IMR-90 (cell line): ENCODE results near the gene DOCK2. TPM values are rescaled to one million over a fixed set of nuclear protein-coding genes. Genes with fewer than 3 reads are reported as not detected.

Source experiments
- ATAC-seq: fragments of 200-7000 bp; cut with Tn5 transposase; 2 replicates; pipeline ENCODE4 v1.9.1; 2020; ENCODE audit warnings: low read depth, mild to moderate bottlenecking, moderate library complexity
- BruUV-seq: library from RNA; stranded (reverse); fragments of 400-500 nt; replicated peaks from 2 replicates; lab custom pipeline; 2021; lab: Mats Ljungman, UMichigan
- CTCF ChIA-PET: fragments of 300-600 bp; formaldehyde crosslinking; extraction: SDS; loops from one replicate; lab custom pipeline; 2021; ENCODE audit warnings: antibody characterized with exemption; lab: Yijun Ruan, JAX
- POLR2A ChIA-PET: fragments of 300-600 bp; sonication (Branson Sonifier 250); formaldehyde crosslinking; loops from one replicate; lab custom pipeline; 2022; ENCODE audit warnings: antibody characterized with exemption; ENCODE audit not compliant: unreplicated experiment; lab: Charles Lee
- DNase-seq: peaks from one replicate; pipeline ENCODE4 v3.0.0; 2013
- H2AFZ ChIP-seq: replicated peaks from 2 replicates; pipeline ENCODE3; 2013; ENCODE audit warnings: low read length, mild to moderate bottlenecking; ENCODE audit not compliant: poor library complexity
- H2AK5ac ChIP-seq: 2 replicates; pipeline ENCODE4 v1.6.1; 2013; ENCODE audit warnings: low read depth, low read length, inconsistent platforms
- H2AK9ac ChIP-seq: replicated peaks from 2 replicates; pipeline ENCODE3; 2013; ENCODE audit warnings: mild to moderate bottlenecking, low read depth, low read length, moderate library complexity; ENCODE audit not compliant: poor library complexity
- H2BK120ac ChIP-seq: 2 replicates; pipeline ENCODE4 v1.6.1; 2013; ENCODE audit warnings: low read depth, low read length, inconsistent platforms
- H2BK15ac ChIP-seq: 3 replicates; pipeline ENCODE4 v1.6.1; 2013; ENCODE audit warnings: low read depth, low read length, inconsistent platforms
- H2BK20ac ChIP-seq: 2 replicates; pipeline ENCODE4 v1.6.1; 2013; ENCODE audit warnings: low read depth, mild to moderate bottlenecking, inconsistent platforms, low read length, moderate library complexity
- H2BK5ac ChIP-seq: 2 replicates; pipeline ENCODE4 v1.6.1; 2013; ENCODE audit warnings: mild to moderate bottlenecking, low read depth, low read length, inconsistent platforms; ENCODE audit not compliant: poor library complexity, severe bottlenecking
- H3K14ac ChIP-seq: replicated peaks from 2 replicates; pipeline ENCODE4 v1.6.1; 2013; ENCODE audit warnings: low read depth, low read length, inconsistent platforms
- H3K18ac ChIP-seq: 2 replicates; pipeline ENCODE4 v1.6.1; 2013; ENCODE audit warnings: low read depth, low read length, control low read depth
- H3K23ac ChIP-seq: 2 replicates; pipeline ENCODE4 v1.6.1; 2013; ENCODE audit warnings: low read depth, low read length, inconsistent platforms
- H3K27ac ChIP-seq: 2 replicates; pipeline ENCODE4 v1.5.1; 2013; ENCODE audit warnings: mild to moderate bottlenecking, control low read depth, low read length; ENCODE audit not compliant: insufficient read depth
- H3K27me3 ChIP-seq: 2 replicates; pipeline ENCODE4 v1.6.1; 2013; ENCODE audit warnings: low read length; ENCODE audit not compliant: control insufficient read depth, insufficient read depth
- H3K36me3 ChIP-seq: 2 replicates; pipeline ENCODE4 v1.6.1; 2013; ENCODE audit warnings: low read length, mixed read lengths; ENCODE audit not compliant: control insufficient read depth, insufficient read depth
- H3K4ac ChIP-seq: 2 replicates; pipeline ENCODE4 v1.6.1; 2013; ENCODE audit warnings: low read depth, low read length, inconsistent platforms
- H3K4me1 ChIP-seq: 2 replicates; pipeline ENCODE4 v1.6.1; 2013; ENCODE audit warnings: low read length, mixed read lengths; ENCODE audit not compliant: control insufficient read depth, insufficient read depth
- H3K4me2 ChIP-seq: 2 replicates; pipeline ENCODE4 v1.6.1; 2013; ENCODE audit warnings: low read depth, mild to moderate bottlenecking, control low read depth, low read length, moderate library complexity
- H3K4me3 ChIP-seq: 2 replicates; pipeline ENCODE4 v1.5.1; 2013; ENCODE audit warnings: low read depth, mild to moderate bottlenecking, control low read depth, low read length, moderate library complexity; ENCODE audit not compliant: insufficient read depth
- H3K56ac ChIP-seq: 2 replicates; pipeline ENCODE4 v1.6.1; 2013; ENCODE audit warnings: low read length, inconsistent platforms; ENCODE audit not compliant: insufficient read depth; ENCODE audit errors: extremely low read depth
- H3K79me1 ChIP-seq, 2 experiments: 2 replicates each; pipeline ENCODE4 v1.6.1; 2013; ENCODE audit warnings: low read length in 2 of 2, inconsistent platforms in 1 of 2, low read depth in 1 of 2
- H3K9ac ChIP-seq: 2 replicates; pipeline ENCODE4 v1.6.1; 2013; ENCODE audit warnings: low read depth, low read length, control low read depth
- H3K9me1 ChIP-seq: 2 replicates; pipeline ENCODE4 v1.6.1; 2013; ENCODE audit warnings: low read length, inconsistent platforms; ENCODE audit not compliant: insufficient read depth
- H3K9me3 ChIP-seq: 2 replicates; pipeline ENCODE4 v1.6.1; 2013; ENCODE audit warnings: low read length; ENCODE audit not compliant: control insufficient read depth, insufficient read depth
- H4K20me1 ChIP-seq: 2 replicates; pipeline ENCODE4 v1.6.1; 2013; ENCODE audit warnings: low read length, inconsistent platforms; ENCODE audit not compliant: insufficient read depth
- H4K5ac ChIP-seq: 2 replicates; pipeline ENCODE4 v1.6.1; 2013; ENCODE audit warnings: mild to moderate bottlenecking, low read depth, low read length, control low read depth
- H4K8ac ChIP-seq, 2 experiments: 2 replicates each; pipeline ENCODE4 v1.6.1; 2013; ENCODE audit warnings: low read depth in 2 of 2, low read length in 2 of 2, control low read depth in 1 of 2, inconsistent platforms in 1 of 2
- H4K91ac ChIP-seq: 2 replicates; pipeline ENCODE4 v1.6.1; 2013; ENCODE audit warnings: low read depth, low read length, inconsistent platforms; ENCODE audit not compliant: insufficient read depth
- CEBPB ChIP-seq: IDR thresholded peaks from 2 replicates; pipeline ENCODE4 v1.6.1; 2012; ENCODE audit warnings: low read depth, low read length, improper control_type of control experiment
- FOS ChIP-seq: fragments of 150-350 bp; IDR thresholded peaks from 2 replicates; pipeline ENCODE4 v1.6.1; 2016; ENCODE audit warnings: low read depth, low read length
- MAFK ChIP-seq: IDR thresholded peaks from 2 replicates; pipeline ENCODE4 v1.6.1; 2012; ENCODE audit warnings: low read depth, low read length, improper control_type of control experiment
- MAZ ChIP-seq: IDR thresholded peaks from 2 replicates; pipeline ENCODE4 v1.6.1; 2012; ENCODE audit warnings: low read depth, mild to moderate bottlenecking, low read length, improper control_type of control experiment, moderate library complexity, borderline replicate concordance
- RAD21 ChIP-seq: IDR thresholded peaks from 2 replicates; pipeline ENCODE4 v1.6.1; 2012; ENCODE audit warnings: low read length, improper control_type of control experiment
- SMC3 ChIP-seq: fragments of 150-350 bp; IDR thresholded peaks from 2 replicates; pipeline ENCODE4 v1.6.1; 2016; ENCODE audit warnings: low read depth, mild to moderate bottlenecking, antibody characterized with exemption, low read length, moderate library complexity
- WGBS, 2 experiments: methylation state at CpG; one replicate each; pipeline versions ENCODE4 v1.1.5 to v1.1.7; 2013; ENCODE audit warnings: missing lambda C conversion rate in 2 of 2; ENCODE audit not compliant: insufficient read length in 1 of 2; ENCODE audit errors: extremely low coverage in 2 of 2; 5-methylcytosine and 5-hydroxymethylcytosine counted together
- dilution Hi-C: fragments of 300-500 bp; cut with HindIII; formaldehyde crosslinking; loops from one replicate; pipeline ENCODE4 v1.14.3; 2018; ENCODE audit warnings: low sequenced_read_pairs; ENCODE audit not compliant: unreplicated experiment
- in situ Hi-C: fragments of 300-500 bp; cut with MboI; formaldehyde crosslinking; loops from 3 replicates; pipeline ENCODE4 v1.14.3; 2019; ENCODE audit warnings: low sequenced_read_pairs, inconsistent platforms, mixed read lengths
- intact Hi-C: fragments of 100-400 bp; cut with micrococcal nuclease; formaldehyde crosslinking; loops from 2 replicates; pipeline ENCODE4 v1.10.0; 2022
- polyA plus RNA-seq, 3 experiments: library from polyadenylated mRNA; depleted of rRNA; stranded (reverse); fragments of >200 nt; gene quantifications; 2 replicates each; pipeline ENCODE4 v1.2.3, GENCODE V29; 2012; ENCODE audit warnings: low replicate concordance in 1 of 3
- total RNA-seq: library from RNA; depleted of rRNA; stranded (reverse); fragments of >200 nt; gene quantifications from 2 replicates; pipeline ENCODE4 v1.2.3, GENCODE V29; 2012
- TF ChIP-seq, protein P1 (sequence below): fragments of 150-350 bp; IDR thresholded peaks from 2 replicates; pipeline ENCODE4 v1.6.1; 2017; ENCODE audit warnings: mild to moderate bottlenecking, antibody characterized with exemption, low read length, low read depth

The DOCK2 gene
- total and polyA plus RNA-seq, 2 of the 4 experiments (the other 2 are of a cell fraction): 0.72 to 3.0 TPM

- Histone ChIP-seq H2AK5ac (no peak overlapping the region), H3K4me2 (no peak overlapping the region), H3K9ac (no peak overlapping the region), H3K36me3 (no peaks in the 10 kb centered on the region), H3K9me1 (no peaks in the 10 kb centered on the region), H2AFZ (no peak overlapping the region), H3K27ac (no peak overlapping the region), H2BK120ac (no peak overlapping the region), H3K9me3 (no peaks in the 10 kb centered on the region), H4K20me1 (no peaks in the 10 kb centered on the region), H3K79me1 (no peaks in the 10 kb centered on the region), H2AK9ac (no peak overlapping the region), H3K4ac (no peak overlapping the region), H4K5ac (no peak overlapping the region), H3K4me3 (no peak overlapping the region), H4K8ac (no peak overlapping the region), H3K56ac (no peak overlapping the region), H3K23ac (no peak overlapping the region), H4K91ac (no peak overlapping the region), H2BK20ac (no peak overlapping the region), H3K18ac (no peak overlapping the region), H3K4me1 (no peaks in the 10 kb centered on the region), H2BK15ac (no peak overlapping the region), H2BK5ac (no peak overlapping the region), H3K27me3 (no peaks in the 10 kb centered on the region; the same call in 1 of the 2 replicates), H3K14ac (no peak overlapping the region)
- POLR2A ChIA-PET: no interaction called here
- ATAC-seq: no peak
- in situ Hi-C loops: no loop called here
- BruUV-seq: no TSS peak
- CTCF ChIA-PET: interaction anchor here (0.6 kb wide), 1 partner anchor 61 kb away, joined by 3 read pairs; no protein-coding TSS in a partner anchor
- no peak for DNase-seq
- TF ChIP-seq, protein P1, sequence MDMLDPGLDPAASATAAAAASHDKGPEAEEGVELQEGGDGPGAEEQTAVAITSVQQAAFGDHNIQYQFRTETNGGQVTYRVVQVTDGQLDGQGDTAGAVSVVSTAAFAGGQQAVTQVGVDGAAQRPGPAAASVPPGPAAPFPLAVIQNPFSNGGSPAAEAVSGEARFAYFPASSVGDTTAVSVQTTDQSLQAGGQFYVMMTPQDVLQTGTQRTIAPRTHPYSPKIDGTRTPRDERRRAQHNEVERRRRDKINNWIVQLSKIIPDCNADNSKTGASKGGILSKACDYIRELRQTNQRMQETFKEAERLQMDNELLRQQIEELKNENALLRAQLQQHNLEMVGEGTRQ: no peak
- no peak for TF ChIP-seq MAFK
- TF ChIP-seq CEBPB: no peak
- TF ChIP-seq SMC3: no peak
- TF ChIP-seq MAZ: no peak
- no peak for TF ChIP-seq FOS
- no peak for TF ChIP-seq RAD21
- 60% methylated on average over 1 of the region's 7 CpGs; no CpG with 5 or more reads in 1 of the 2 experiments for WGBS, 2 experiments
- intact Hi-C loops: no loop called here
- dilution Hi-C loops: no loop called here
Observed at GRCh38 chr5:170109059-170110031, 472.3 kb downstream of the DOCK2 start.
